GM12892 (cell line): ENCODE results near the gene PFKP.

Experiments
- POLR2A ChIP-seq: IDR thresholded peaks from 2 replicates; pipeline ENCODE4 v1.6.1; 2011; ENCODE audit warnings: low read depth, low read length, control low read depth
- POLR2AphosphoS5 ChIP-seq: IDR thresholded peaks from 2 replicates; pipeline ENCODE4 v1.6.1; 2011; ENCODE audit warnings: low read depth, low read length, control low read depth

- no peak for TF ChIP-seq POLR2A
- no peak for TF ChIP-seq POLR2AphosphoS5
Observed at GRCh38 chr10:3113343-3113720, 46.0 kb downstream of the PFKP start.
